Suppressor macrophage (primary cell): ENCODE results near the gene B4GALNT3.

Experiments
- DNase-seq, 4 experiments: peaks; one replicate each; pipeline ENCODE4 v3.0.0-alpha.2; 2020 to 2022

B4GALNT3 gene

DNA sequence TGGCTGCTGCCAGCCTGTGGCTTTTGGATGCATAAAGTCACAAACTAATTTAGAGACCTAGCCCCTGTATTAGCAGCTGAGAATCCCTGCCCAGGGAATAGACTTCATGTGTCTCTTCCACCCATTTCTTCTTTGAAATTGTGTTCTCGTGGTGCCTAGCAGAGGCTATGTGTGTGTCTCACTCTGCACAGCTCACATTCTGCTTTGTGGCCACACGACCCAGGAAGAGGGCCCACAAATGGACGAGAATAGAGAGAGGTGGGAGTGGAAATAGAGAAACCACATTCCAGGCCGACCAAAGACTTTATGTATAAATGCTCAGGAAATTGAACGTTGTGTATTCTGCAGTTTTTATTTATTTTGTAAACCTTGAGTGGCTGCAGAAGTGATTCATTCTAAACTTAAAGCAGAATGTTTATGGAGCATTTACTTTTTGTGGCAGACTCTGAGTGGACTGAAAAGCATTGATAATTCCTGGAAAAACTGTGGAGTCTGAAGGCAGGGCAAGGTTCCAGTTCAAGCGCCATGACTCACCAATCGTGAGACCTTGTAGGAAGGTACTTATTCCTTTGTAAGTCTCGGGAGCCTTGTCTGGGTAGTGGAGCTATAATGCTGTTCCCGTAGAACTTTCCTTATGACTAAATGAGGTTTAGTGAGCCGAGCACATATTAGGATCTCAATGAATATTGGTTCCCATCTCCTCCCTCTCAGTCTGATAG, 9.1 kb downstream of the B4GALNT3 start:
- DNase-seq = no peak

DNA sequence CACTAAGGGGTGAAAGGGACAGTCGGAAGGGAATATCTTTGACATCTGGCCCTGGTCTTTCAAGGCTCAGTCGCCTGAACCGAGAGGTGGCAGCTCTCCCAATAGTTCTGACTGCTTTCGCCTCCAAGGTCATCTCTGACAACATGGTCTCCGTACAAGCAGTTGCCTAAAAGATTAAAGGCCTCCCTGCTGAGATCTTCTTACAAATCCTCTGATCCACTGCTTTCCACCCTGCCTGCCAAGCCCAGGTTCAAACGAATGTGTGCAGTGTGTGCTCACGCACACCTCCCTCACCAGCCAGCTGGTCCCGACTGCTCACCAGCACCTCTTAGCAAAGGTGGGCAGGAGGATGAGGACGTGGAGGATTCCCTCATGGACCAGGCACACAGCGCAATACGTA, 10.4 kb downstream of the B4GALNT3 start:
- no peak for DNase-seq

DNA sequence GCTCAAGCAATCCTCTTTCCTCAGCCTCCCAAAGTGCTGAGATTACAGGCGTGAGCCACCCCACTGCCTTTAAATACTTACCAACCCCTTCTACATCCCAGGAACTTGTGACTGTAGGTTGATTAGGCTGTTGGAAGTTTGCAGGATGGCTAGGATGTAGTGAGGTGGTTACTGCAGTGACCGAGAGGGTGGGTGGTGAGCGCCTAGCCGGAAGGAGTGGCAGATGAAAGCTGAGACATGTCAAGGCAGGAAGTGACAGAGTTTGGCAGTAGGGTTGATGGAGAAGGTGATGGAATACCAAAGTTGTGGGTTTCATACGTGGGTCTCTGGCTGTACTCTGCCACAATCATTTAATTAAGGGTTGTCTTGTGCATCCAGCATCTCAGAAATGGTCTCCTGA, 13.5 kb downstream of the B4GALNT3 start:
- no peak for DNase-seq

DNA sequence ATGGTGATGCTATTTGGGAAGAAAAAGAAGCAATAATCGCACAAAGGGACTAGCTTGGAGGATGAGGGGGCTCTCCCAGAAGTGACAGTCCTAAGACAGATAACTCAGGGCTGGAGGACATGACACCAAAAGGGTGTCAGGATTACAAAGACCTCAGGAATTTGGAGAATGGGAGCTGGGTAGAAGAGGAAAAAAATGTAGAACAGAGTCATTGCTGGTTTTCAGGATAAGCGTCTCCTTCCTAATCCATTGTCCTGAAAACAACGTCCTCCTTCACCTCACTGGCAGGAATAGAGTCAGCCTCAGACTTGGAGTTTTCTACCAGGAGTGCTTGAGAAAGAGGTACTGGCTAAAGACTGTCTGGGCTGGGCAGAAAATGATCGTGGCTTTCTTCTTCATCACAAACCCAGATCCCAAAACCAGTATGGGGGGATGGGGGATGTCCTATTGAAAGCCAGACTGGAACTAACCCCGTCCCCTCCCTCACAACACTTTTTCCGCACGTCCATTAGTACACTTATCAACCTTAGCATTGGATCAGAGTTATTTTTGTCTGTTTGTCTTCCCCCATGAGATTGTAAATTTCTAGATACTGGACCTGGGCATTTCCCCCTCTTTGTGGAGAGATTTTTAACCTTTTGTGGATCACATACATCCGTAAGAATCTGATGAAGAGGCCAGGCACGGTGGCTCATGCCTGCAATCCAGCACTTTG, 14.3 kb downstream of the B4GALNT3 start:
- DNase-seq = no peak

DNA sequence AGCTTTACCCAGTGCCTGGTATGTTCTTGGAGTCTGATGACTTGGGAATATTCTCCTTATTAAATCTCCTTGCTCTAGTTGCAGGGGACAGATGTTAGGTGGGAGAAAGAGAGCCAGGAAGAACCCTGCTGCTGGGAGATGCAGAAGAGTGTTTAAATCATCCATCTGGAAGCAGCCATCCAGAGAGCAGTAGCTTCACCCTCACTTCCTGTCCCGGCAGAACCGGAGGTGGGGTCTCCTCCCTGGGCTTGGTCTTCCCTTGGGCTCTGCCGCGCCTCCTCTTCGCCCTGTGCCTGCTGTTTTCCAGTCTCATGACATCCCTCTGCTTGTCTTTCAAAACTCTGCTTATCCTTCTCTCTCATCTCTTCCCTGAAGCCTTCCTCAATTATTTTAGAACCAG, 15.5 kb downstream of the B4GALNT3 start:
- no peak for DNase-seq

DNA sequence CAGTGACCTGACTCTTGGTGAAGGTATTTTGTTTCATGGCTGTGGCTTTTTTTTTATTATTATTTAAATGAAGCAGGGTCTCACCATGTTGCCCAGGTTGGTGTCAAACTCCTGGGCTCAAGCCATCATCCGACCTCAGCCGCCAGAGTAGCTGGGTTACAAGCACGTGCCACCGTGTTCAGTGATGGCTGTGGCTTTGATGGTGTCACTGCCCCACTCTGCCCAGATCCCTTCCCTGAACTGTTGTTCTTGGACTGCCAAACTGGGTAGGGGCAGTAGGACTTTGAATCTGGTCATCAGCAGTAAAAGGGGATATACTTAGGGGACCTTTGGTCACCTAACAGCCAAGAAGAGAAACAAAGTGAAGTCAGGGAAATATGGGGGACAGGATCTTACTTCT, 19.4 kb downstream of the B4GALNT3 start:
- no peak for DNase-seq

DNA sequence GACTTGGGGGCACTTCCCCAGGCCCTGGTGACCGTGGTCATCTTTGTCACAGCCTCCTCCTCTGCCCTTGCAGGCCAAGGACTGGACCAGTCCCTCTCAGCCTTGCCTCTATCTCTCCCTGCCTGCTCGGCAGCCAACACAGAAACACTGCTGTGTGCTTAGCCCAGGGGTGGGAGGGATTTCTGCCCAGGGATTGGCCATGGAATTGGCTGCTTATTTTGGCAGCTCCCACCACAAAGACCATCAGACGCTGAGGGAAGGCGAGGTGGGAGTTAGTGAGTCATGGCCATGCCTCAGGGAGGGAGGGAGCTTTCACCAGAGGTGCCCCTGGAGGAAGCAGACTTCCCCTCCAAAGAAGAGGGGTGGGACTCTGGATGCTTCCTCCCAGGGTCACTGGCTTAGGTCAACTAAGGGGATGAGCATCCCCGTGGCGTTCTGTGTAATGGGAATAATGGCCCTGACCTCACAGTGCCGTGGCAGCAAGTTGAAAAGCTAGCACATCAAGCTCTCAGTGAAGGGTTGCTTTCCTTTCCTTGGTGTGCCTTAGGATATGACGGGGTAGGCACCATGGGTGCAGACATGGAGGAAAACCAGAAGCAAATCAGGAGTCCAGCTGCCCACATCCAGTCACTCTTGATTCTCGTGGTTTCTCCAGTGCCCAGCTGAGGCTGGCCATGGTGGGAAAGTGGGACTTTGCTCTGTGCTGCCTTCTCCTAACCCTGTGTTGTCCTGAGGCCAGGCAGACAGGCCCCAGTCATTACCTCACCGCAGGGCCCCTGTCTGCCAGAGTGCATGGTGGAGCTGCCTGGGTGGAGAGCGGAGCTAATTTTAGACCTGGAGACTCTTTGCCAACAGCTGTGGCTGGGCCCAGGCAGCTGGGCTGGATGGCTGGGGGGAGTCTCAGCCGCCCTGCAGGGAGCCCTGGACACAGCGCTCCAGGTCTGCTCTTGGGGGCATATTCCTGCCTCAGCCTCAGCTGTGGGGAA, 21.4 kb downstream of the B4GALNT3 start:
- peak in 1 of 4 experiments; percentile 17 for DNase-seq

DNA sequence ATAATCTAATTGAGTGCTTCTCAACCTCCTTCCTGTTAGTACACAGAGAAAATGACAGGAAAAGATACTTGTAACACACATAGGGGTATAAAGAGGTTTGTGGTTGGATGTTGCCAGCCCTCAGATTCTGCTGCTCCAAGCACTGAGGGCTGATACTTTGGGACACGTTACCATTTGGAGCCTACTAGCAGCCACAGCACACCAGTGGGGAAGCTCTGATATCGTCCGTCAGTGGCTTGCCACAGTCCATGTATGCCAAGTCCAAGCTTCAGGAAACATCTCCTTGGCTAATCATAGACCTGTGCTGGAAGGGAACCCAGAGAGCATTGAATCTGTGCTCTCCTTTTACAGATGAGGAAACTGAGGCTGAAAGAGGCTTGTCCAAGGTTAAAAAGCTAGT, 22.3 kb downstream of the B4GALNT3 start:
- DNase-seq = no peak

DNA sequence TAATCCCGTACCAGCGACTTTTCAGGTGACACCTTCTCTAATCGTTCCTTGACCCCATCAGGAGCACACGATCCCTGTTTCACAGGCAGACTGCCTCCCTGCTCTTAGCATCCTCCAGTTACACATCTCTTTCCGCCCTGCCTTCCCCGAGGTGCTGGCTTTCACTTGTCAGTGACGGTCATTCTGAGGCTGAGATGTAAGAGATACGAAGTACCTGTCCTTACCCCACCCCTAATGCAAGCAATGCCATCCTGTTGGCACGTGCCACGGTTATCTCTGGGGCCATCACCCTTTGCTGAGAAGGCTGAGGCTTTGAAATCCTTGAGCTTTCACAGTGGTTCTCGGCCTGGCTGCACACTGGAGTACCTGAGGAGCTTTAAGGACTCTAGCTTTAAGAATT, 24.4 kb downstream of the B4GALNT3 start:
- no peak for DNase-seq

DNA sequence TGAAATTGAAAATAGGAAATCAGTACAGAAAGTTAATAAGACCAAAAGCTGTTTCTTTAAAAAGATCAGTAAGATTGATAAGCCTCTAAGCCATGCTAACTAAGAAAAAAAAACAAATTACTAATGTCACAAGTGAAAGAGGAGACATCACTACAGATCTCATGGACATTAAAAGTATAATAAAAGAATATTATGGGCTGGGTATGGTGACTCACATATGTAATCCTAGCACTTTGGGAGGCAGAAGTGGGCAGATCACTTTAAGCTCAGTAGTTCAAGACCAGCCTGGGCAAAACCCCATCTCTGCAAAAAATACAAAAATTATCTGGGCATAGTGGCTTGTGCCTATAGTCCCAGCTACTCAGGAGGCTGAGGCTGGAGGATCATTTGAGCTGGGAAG, 30.5 kb downstream of the B4GALNT3 start:
- no peak for DNase-seq

DNA sequence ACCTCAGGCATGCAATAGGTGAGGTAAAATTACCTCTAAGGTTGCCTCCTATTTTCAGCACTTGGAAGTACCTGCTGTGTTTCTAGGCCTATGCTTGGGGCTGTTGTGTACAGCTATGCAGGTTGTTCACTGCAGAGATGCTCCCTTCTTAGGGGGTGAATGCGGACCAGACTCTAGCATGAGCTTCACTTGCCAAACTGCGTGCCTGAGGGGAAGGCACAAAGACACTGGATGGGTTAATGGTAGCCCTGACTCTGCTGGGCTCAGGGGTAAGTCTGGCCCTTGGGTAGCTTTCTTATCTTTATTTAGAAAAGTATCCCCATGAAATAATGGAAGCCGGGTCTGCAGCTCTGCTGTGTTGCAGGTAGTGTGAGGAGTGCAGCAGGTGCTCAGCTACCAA, 35.7 kb downstream of the B4GALNT3 start:
- no peak for DNase-seq

DNA sequence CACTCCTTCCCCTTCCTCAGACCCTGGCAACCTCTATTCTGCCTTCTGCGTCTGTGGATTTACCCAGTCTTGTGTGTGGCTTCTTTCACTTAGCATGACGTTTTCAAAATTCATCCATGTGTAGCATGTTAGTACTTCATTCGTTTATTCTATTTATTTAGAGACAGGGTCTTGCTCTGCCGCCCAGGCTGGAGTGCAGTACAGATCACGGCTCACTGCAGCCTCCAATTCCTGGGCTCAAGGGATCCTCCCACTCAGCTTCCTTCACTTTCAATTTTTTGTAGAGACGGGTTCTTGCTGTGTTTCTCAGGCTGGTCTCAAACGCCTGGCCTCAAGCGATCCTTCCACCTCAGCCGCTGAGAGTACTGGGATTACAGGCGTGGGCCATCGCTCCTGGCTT, 37.0 kb downstream of the B4GALNT3 start:
- no peak for DNase-seq

DNA sequence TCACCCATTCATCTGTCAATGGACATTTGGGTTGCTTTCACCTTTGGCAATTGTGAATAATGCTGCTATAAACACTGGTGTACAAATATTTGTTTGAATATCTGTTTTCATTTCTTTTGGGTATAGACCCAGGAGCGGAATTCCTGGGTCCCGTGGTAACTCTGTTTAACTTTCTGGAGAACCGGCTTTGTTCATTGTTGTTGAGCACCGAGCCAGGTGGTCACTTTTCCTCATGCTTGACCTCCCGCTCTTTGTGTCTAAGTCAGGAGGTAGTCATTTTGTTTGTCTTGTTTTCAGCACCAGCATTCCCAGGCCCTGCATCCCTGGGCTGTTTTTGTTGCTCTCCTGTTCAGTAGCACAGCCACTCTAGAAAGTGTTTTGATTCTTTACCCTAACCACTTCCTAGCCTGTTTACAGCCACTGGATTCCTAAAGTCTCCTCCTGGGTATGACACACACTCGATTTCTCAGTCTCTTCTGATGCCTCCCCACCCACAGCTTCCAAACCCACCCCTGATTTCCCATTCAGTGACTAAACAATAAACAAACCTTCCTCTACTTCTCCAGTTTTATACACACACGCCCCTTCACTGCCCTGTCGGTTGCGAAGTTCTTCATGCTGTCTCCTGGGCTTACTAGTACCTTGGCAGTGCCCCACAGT, 37.9 kb downstream of the B4GALNT3 start:
- DNase-seq = peak in 1 of 4 experiments; percentile 3

DNA sequence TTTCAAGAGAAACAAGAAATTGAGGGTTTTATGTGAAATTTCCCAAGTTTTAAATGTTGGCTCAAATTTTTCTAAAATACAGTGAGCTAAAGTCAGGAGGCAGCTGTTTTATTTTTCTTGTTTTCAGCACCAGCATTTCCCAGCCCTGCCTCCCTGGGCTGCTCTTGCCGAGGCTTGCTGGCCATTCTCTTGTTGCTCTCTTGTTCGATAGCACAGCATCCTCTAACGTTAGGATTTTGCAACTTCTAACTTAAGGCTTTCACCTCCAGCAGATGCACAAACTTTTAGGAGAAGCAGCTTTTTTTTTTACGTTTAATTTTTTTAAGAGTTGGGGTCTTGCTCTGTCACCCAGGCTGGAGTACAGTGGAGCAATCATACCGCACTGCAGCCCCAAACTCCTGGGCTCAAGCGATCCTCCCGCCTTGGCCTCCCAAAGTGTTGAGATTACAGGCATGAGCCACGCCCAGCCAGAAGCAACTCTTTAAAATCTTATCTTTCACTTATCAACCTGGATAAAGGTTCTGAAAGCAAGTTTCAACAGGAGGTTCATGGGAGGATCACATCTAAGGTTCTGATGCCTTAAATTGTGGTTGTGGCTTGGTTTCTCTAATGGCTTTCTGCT, 40.2 kb downstream of the B4GALNT3 start:
- DNase-seq = no peak

DNA sequence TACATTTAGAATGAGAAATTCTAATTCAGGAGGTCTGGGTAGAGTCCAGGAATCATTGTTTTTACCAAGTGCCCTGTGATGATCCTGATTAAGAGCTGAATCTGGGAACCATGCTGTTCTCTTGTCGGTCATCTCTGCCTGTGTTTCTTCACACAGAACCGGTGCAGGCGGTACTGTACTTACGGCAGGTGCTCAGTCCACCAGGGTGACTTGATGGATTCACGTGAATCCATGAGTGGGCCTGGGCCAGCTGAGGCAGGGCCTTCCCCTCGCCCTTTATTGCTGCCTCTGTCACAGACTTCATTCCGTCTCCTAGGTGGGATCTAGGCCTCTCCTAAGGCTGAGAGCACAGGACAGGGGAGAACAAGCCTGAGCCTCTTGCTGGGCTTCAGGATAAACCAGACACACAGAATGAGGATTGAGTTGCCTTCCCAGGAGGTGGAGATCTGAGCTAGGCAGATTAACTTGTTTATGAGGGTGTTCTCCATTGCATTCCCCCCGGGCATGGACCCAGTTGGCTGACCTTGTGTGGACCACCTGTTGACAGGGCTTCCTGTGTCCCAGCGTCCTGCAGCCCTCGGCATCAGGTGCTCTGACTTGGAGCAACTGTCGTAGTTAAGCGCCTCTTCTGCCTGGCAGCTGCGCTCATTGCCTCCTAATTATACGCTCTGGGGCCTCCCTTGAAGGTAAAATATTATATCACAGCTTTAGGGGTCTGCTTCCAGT, 42.1 kb downstream of the B4GALNT3 start:
- DNase-seq = no peak

DNA sequence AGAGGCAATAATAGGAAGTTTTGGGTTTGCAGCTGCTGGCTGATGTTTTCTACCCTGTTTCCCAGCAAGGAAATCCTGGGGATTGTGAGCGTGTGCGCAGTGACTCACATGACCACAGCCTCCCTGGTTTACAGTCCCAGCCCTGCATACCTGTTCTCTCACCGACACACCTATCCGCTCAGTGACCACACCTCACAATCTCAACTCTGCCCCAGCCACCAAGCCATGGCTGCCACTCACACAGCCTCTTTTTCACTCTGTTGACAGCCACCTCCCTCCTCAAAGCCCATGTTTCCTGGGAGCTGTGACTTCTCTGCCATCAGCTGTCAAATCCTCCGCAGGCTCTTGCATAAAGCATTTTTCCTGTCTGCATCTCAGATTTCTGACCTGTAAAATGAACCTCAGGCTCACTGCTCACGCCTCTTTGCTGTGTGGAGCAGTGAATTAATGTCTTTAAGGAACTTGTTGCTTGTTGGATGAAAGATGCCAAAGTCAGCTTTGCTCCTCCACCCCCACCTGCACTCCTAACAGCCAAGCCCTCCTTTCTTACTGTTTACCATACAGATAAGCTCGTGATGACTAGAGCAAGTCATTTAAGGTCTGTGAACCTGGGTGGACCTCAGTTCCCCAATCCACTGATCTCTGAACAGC, 43.5 kb downstream of the B4GALNT3 start:
- DNase-seq = peak in 1 of 4 experiments; percentile 8

DNA sequence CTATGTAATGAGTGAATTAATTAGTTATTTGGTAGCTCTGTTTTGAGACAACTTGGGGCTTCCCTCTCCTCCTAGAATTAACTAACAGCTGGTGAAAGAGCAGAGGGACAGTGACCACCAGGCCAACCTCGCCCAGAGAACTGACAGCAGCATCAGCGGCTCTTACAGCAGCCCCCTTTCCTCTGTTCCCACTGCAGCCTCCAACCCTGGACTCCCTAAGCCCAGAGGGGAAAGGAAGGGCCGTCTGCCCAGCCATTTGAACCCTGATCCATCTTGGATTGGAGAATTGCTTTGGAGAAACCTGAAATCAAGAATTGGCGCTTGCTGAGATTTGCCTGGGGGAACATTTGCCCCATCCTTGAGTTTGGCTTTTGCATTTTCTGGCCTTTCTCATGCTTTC, 45.5 kb downstream of the B4GALNT3 start:
- DNase-seq = no peak

DNA sequence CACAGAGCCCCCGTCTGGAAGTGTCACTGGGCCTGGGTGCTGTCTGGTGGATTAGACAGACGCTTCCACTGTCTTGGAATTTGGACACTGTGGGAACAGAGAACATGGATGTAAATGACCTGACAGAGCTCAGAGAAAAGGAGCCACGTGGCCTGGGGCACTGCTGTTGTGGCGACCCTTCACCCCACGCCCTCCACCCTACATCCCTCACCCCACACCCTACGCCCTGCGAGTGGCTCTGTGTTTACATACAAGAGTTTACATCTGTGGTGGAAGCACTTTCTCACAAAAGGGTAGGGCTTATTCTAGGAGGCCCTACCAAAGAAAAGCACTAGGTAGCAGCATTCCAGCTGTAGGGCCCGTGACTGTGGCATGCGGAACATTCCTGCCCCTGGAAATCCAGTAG, 47.7 kb downstream of the B4GALNT3 start:
- DNase-seq = no peak

DNA sequence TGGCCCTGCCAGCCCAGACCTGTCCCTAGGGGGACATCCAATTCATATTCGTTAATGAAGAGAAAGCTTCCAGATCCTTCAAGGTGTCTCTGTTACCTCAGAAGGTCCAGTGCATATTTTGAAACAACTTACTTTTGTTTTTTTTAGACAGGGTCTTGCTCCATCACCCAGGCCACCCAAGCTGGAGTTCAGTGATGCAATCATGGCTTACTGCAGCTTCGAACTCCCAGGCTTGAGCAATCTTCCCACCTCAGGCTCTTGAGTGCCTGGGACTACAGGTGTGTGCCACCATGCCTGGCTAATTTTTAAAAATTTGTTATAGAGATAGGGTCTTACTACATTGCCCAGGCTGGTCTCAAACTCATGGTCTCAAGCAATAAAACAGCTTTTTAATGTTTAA, 48.4 kb downstream of the B4GALNT3 start:
- DNase-seq = no peak

DNA sequence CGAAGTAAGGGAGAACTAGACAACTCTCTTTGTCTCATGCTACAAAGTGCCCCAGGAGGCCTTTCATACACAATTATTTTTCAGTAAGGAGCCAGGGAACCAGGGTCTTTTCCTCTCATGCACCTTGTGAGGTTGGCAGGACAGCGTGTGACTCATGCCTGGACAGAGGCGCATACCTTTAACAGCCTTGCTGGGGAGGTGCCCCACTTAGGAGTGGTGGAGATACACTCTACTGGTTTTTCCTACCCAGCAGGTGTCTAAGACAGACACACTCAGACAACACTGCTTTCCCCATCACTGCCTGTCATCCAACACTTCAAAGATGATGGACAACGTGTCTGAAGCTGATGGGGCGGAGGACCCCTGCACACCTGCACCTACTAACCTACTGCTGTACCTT, 49.1 kb downstream of the B4GALNT3 start:
- DNase-seq = no peak

DNA sequence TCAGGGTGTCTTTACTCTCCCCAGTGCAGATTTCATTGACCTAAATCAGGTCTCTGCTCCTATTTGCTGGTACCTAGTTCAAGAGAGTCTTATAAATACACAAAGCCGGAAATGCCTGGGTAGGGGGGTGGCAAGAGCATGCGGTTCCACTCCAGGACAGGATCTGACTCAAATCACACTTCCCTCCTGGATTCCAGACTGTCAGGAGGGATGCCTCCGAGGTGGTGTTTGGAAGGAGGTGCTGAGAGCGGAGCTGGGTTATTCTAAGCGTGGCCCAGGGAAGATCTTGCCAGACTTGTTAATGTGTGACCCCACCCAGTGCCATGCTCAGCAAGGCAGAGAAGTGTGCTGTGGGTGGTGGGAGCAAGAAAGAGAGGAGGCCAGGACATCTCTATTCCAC, 49.8 kb downstream of the B4GALNT3 start:
- no peak for DNase-seq
